ENCODE data around the gene SEMA4A. TPM values are rescaled to one million over a fixed set of nuclear protein-coding genes. Genes with fewer than 3 reads are reported as not detected.
A peak's percentile ranks its signal among the peaks of the same experiment; 100 is the strongest.

SEMA4A gene
- total and polyA plus RNA-seq, 4 donors: 1.1 to 3.5 (median 1.7) TPM

GRCh38 chr1:156196445-156196844 lies 43.1 kb downstream of the SEMA4A start:
- Histone ChIP-seq H3K9me3 (ENCODE audit: control insufficient read depth in 4 of 4, low read length in 3 of 4) (no peaks in the 10 kb centered on the region), H3K4me1 (ENCODE audit: control insufficient read depth in 4 of 4, insufficient read depth in 4 of 4, low read length in 3 of 4) (peaks cover 13 to 63% (median 53%) of the 10 kb centered on the region in 4 donors), H3K36me3 (ENCODE audit: control insufficient read depth in 4 of 4, insufficient read depth in 3 of 4, low read depth in 1 of 4, low read length in 3 of 4) (peaks cover 0 to 17% (median 9%) of the 10 kb centered on the region in 4 donors), H3K27ac (ENCODE audit: low read depth in 1 of 2, low read length in 2 of 2) (peak overlapping the region; percentile 73 to 76), H3K9ac (ENCODE audit: low read depth in 1 of 2, low read length in 2 of 2) (peak overlapping the region; percentile 11 to 40), H3K27me3 (ENCODE audit: control insufficient read depth in 4 of 4, insufficient read depth in 4 of 4, low read length in 3 of 4) (no peaks in the 10 kb centered on the region), H3K4me3 (ENCODE audit: low read depth in 1 of 3, low read length in 3 of 3) (no peak overlapping the region)
- 53% methylated on average over 2 of the region's 2 CpGs for WGBS
- TF ChIP-seq HNF4A (conservative IDR thresholded peaks at IDR 0.05): peak; percentile 77 to 85
- peak; percentile 60 for TF ChIP-seq SP1 (IDR thresholded peaks at IDR 0.05)
- TF ChIP-seq RAD21 (IDR thresholded peaks at IDR 0.05): peak; percentile 8 to 34
- TF ChIP-seq FOXA2 (IDR thresholded peaks at IDR 0.05): peak; percentile 25
- TF ChIP-seq YY1 (IDR thresholded peaks at IDR 0.05): peak; percentile 94
- TF ChIP-seq MAX (IDR thresholded peaks at IDR 0.05): peak; percentile 62
- no peak for TF ChIP-seq TAF1 (conservative IDR thresholded peaks at IDR 0.05)
- no peak for TF ChIP-seq FOXA1 (IDR thresholded peaks at IDR 0.05)
- no peak for TF ChIP-seq REST (IDR thresholded peaks at IDR 0.05)
- peak; percentile 71 to 81 for TF ChIP-seq RXRA (IDR thresholded peaks at IDR 0.05)
- peak; percentile 26 for TF ChIP-seq ZBTB33 (IDR thresholded peaks at IDR 0.05)
- TF ChIP-seq GABPA (IDR thresholded peaks at IDR 0.05 in 1 of 2, conservative IDR thresholded peaks at IDR 0.05 in 1 of 2): peak in 1 of 2 donors; percentile 33
- peak; percentile 8 for TF ChIP-seq NR2F2 (IDR thresholded peaks at IDR 0.05)
- DNase-seq (ENCODE audit: low spot score): no peak

GRCh38 chr1:156198831-156199349 lies 45.5 kb downstream of the SEMA4A start:
- H3K4me1 ChIP-seq (ENCODE audit: control insufficient read depth in 4 of 4, insufficient read depth in 4 of 4, low read length in 3 of 4): peaks cover 13 to 73% (median 57%) of the 10 kb centered on the region in 4 donors

More at GRCh38 chr1:156198831-156199349, 45.5 kb downstream of the SEMA4A start:
- 61% methylated on average over 5 of the region's 5 CpGs for WGBS
- peak overlapping the region; percentile 17 to 29 for H3K27ac ChIP-seq (ENCODE audit: low read depth in 1 of 2, low read length in 2 of 2)
- no peak for TF ChIP-seq GABPA (IDR thresholded peaks at IDR 0.05 in 1 of 2, conservative IDR thresholded peaks at IDR 0.05 in 1 of 2)
- TF ChIP-seq SP1 (IDR thresholded peaks at IDR 0.05): peak; percentile 26
- no peak for TF ChIP-seq TAF1 (conservative IDR thresholded peaks at IDR 0.05)
- peak; percentile 51 to 66 for TF ChIP-seq HNF4A (conservative IDR thresholded peaks at IDR 0.05)
- DNase-seq (ENCODE audit: low spot score): no peak
- H3K27me3 ChIP-seq (ENCODE audit: control insufficient read depth in 4 of 4, insufficient read depth in 4 of 4, low read length in 3 of 4): no peaks in the 10 kb centered on the region
- no peaks in the 10 kb centered on the region for H3K9me3 ChIP-seq (ENCODE audit: control insufficient read depth in 4 of 4, low read length in 3 of 4)
- H3K4me3 ChIP-seq (ENCODE audit: low read depth in 1 of 3, low read length in 3 of 3): no peak overlapping the region
- peaks cover 2 to 26% (median 13%) of the 10 kb centered on the region in 4 donors for H3K36me3 ChIP-seq (ENCODE audit: control insufficient read depth in 4 of 4, insufficient read depth in 3 of 4, low read depth in 1 of 4, low read length in 3 of 4)
- H3K9ac ChIP-seq (ENCODE audit: low read depth in 1 of 2, low read length in 2 of 2): no peak overlapping the region
